Smooth muscle cell (in vitro differentiated cells): ENCODE results near the gene NTN1. TPM values are rescaled to one million over a fixed set of nuclear protein-coding genes. Genes with fewer than 3 reads are reported as not detected.

ENCODE experiments used
- DNase-seq: peaks from one replicate; lab custom pipeline; 2025; ENCODE audit not compliant: unreplicated experiment; lab: John Stamatoyannopoulos, UW
- H2AFZ ChIP-seq: fragments of 200-600 bp; sonication (generic); 2 replicates; pipeline ENCODE4 v1.6.0; 2016; ENCODE audit warnings: antibody characterized with exemption, low read depth, mild to moderate bottlenecking
- H3F3A ChIP-seq: fragments of 200-600 bp; sonication (generic); 2 replicates; pipeline ENCODE4 v1.6.0; 2017; ENCODE audit warnings: antibody characterized with exemption, low read depth
- H3K27ac ChIP-seq: fragments of 200-600 bp; sonication (generic); 2 replicates; pipeline ENCODE4 v1.5.1; 2016; ENCODE audit warnings: low read depth, mild to moderate bottlenecking
- H3K27me3 ChIP-seq: fragments of 200-600 bp; sonication (generic); 2 replicates; pipeline ENCODE4 v1.6.1; 2016; ENCODE audit warnings: low read depth, mild to moderate bottlenecking
- H3K36me3 ChIP-seq: fragments of 200-600 bp; sonication (generic); 2 replicates; pipeline ENCODE4 v1.5.1; 2016; ENCODE audit warnings: low read depth
- H3K4me1 ChIP-seq: fragments of 200-600 bp; sonication (generic); 2 replicates; pipeline ENCODE4 v1.5.1; 2016; ENCODE audit warnings: low read depth
- H3K4me2 ChIP-seq: fragments of 200-600 bp; sonication (generic); 2 replicates; pipeline ENCODE4 v1.6.0; 2016; ENCODE audit warnings: mild to moderate bottlenecking
- H3K4me3 ChIP-seq: fragments of 200-600 bp; sonication (generic); 2 replicates; pipeline ENCODE4 v1.5.1; 2016; ENCODE audit warnings: mild to moderate bottlenecking
- H3K79me2 ChIP-seq: fragments of 200-600 bp; sonication (generic); 2 replicates; pipeline ENCODE4 v1.6.0; 2016; ENCODE audit warnings: low read depth, mild to moderate bottlenecking
- H3K9ac ChIP-seq: fragments of 200-600 bp; sonication (generic); 2 replicates; pipeline ENCODE4 v1.6.0; 2016; ENCODE audit warnings: low read depth
- H3K9me3 ChIP-seq: fragments of 200-600 bp; sonication (generic); replicated peaks from 2 replicates; pipeline ENCODE4 v1.5.1; 2016; ENCODE audit warnings: low read depth
- H4K20me1 ChIP-seq: fragments of 200-600 bp; sonication (generic); 2 replicates; pipeline ENCODE4 v1.6.0; 2016; ENCODE audit warnings: low read depth
- CTCF ChIP-seq: fragments of 200-600 bp; sonication (generic); IDR thresholded peaks from 2 replicates; pipeline ENCODE4 v1.5.1; 2017; ENCODE audit warnings: borderline replicate concordance, mild to moderate bottlenecking, antibody characterized with exemption; ENCODE audit not compliant: insufficient read depth, poor library complexity, severe bottlenecking
- WGBS: methylation state at CpG from one replicate; pipeline ENCODE4 v1.1.7; 2016; ENCODE audit warnings: low lambda C conversion rate; 5-methylcytosine and 5-hydroxymethylcytosine counted together
- polyA plus RNA-seq: library from polyadenylated mRNA; unstranded; fragments of >200 nt; fragmentation: Nextera tagmentation; extraction: Ambion mirVana; gene quantifications from 2 replicates; pipeline ENCODE4 v1.2.1, GENCODE V29; 2016
- total RNA-seq: library from RNA; depleted of rRNA; stranded (reverse); fragments of >200 nt; gene quantifications from 2 replicates; pipeline ENCODE4 v1.2.3, GENCODE V29; 2014

NTN1 gene
- total and polyA plus RNA-seq, 2 experiments from 2014 or later = 0.07 to 0.72 TPM

DNA sequence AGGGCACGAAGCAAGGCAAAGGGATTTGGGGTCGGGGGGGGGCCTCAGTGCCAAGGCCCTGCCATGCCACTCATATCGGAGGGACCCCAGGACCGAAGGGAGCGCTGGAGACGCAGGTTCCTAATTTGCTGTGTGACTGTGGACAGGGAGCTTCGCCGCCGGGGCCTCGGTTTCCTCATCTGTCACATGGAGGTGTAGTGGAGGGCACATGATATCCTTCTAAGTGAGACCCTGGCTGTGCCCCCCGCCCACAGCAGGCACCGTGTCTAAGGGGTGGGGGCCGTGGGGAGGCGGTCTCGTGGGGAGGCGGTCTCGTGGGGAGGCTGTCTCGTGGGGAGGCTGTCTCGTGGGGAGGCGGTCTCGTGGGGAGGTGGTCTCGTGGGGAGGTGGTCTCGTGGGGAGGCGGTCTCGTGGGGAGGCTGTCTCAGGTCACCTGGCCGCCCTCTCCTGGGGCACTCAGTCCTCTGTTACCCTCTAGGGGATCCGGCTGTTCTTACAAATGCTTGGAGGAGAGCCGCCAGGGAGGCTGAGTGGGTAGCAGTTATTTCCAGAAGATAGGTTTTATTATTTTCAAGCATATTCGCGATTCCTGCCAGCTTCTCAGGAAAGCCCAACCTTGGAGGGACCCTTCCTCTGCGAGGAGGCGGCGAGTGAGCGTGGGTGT lies 205.0 kb downstream of the NTN1 start:
- no peak overlapping the region for H3K9ac ChIP-seq
- H3K36me3 ChIP-seq = no peaks in the 10 kb centered on the region
- H3K4me1 ChIP-seq = peaks cover 13% of the 10 kb centered on the region
- H3K4me2 ChIP-seq = no peak overlapping the region
- H3F3A ChIP-seq = no peaks in the 10 kb centered on the region
- WGBS = 92% methylated on average over 22 of the region's 34 CpGs
- H4K20me1 ChIP-seq = no peaks in the 10 kb centered on the region
- no peaks in the 10 kb centered on the region for H3K9me3 ChIP-seq
- TF ChIP-seq CTCF = no peak
- no peak overlapping the region for H2AFZ ChIP-seq
- no peaks in the 10 kb centered on the region for H3K79me2 ChIP-seq
- H3K27me3 ChIP-seq = peaks cover 5% of the 10 kb centered on the region
- DNase-seq = no peak
- H3K27ac ChIP-seq = no peak overlapping the region
- H3K4me3 ChIP-seq = no peak overlapping the region

DNA sequence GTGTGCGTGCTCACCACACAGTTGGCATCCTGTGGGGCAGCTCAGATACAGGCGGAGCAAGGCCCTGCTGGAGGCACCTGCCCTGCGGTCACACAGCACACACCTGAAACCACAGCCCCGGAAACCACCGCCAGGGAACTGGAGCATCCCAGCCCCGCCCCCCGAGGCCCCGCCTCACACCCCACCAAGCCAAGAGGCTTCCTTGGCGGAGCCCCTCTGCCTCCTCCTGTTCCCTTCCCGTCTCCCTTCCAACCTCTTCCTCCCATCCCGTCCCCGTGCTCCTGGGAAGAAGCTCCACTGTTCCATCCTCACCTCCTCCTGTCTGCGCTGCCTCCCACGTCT lies 205.5 kb downstream of the NTN1 start:
- H4K20me1 ChIP-seq = no peaks in the 10 kb centered on the region
- no peak overlapping the region for H3K4me3 ChIP-seq
- no peak overlapping the region for H3K9ac ChIP-seq
- H3K27ac ChIP-seq = no peak overlapping the region
- H3K9me3 ChIP-seq = no peaks in the 10 kb centered on the region
- TF ChIP-seq CTCF = no peak
- H3K27me3 ChIP-seq = peaks cover 5% of the 10 kb centered on the region
- no peaks in the 10 kb centered on the region for H3F3A ChIP-seq
- H3K36me3 ChIP-seq = no peaks in the 10 kb centered on the region
- H3K4me1 ChIP-seq = peaks cover 8% of the 10 kb centered on the region
- 60% methylated on average over 14 of the region's 14 CpGs for WGBS
- H3K79me2 ChIP-seq = no peaks in the 10 kb centered on the region
- no peak overlapping the region for H3K4me2 ChIP-seq
- H2AFZ ChIP-seq = no peak overlapping the region
- DNase-seq = no peak

GRCh38 chr17:9227819-9228407 lies 206.6 kb downstream of the NTN1 start:
- Histone ChIP-seq H3K79me2 (no peaks in the 10 kb centered on the region), H3K9ac (no peak overlapping the region), H3K36me3 (no peaks in the 10 kb centered on the region), H2AFZ (no peak overlapping the region), H3F3A (no peaks in the 10 kb centered on the region), H3K4me1 (peaks cover 7% of the 10 kb centered on the region), H3K4me2 (no peak overlapping the region), H3K27ac (no peak overlapping the region), H3K4me3 (no peak overlapping the region), H4K20me1 (no peaks in the 10 kb centered on the region), H3K27me3 (peaks cover 5% of the 10 kb centered on the region), H3K9me3 (no peaks in the 10 kb centered on the region)
- TF ChIP-seq CTCF = no peak
- 82% methylated on average over 13 of the region's 13 CpGs for WGBS
- DNase-seq = no peak
